Muscle of arm (tissue), 14 donors: ENCODE results near the gene SLC35D2. TPM values are rescaled to one million over a fixed set of nuclear protein-coding genes. Genes with fewer than 3 reads are reported as not detected.

ENCODE experiments used
- DNase-seq: peaks from one replicate; pipeline ENCODE4 v3.0.0-alpha.2; 2013
- long read RNA-seq, 11 donors: transcript quantifications; one replicate each; lab custom pipeline, GENCODE V29; 2026
- polyA plus RNA-seq, 12 donors: library from polyadenylated mRNA; unstranded; fragments of 120-200 nt; gene quantifications; one replicate each; pipeline ENCODE4 v1.2.1, GENCODE V29; 2013; ENCODE audit not compliant: insufficient read length in 12 of 12

Gene SLC35D2
- polyA plus RNA-seq = 10 to 100 TPM in 11 of 12 donors, not detected in 1; 16.9 to 32.3 (median 24.6) TPM
- long read RNA-seq, donor 1, transcript SLC35D2-201 (12 exons, 1,626 nt) = major isoform, 13 of 19 reads
- long read RNA-seq, donor 1, partial matches to known transcripts = 6 of 19 reads
- long read RNA-seq, donor 1, other reads (novel, unspliced or antisense) = 0 of 19 reads
- long read RNA-seq, donor 2 = 0 reads
- long read RNA-seq, donor 3, partial matches to known transcripts = 0 of 2 reads
- long read RNA-seq, donor 3, other reads (novel, unspliced or antisense) = 0 of 2 reads
- long read RNA-seq, donor 4, partial matches to known transcripts = 8 of 10 reads
- long read RNA-seq, donor 4, other reads (novel, unspliced or antisense) = 0 of 10 reads
- long read RNA-seq, donor 5 = 0 reads
- long read RNA-seq, donor 6, partial matches to known transcripts = 0 of 3 reads
- long read RNA-seq, donor 6, other reads (novel, unspliced or antisense) = 0 of 3 reads
- long read RNA-seq, donor 7, partial matches to known transcripts = 0 of 1 reads
- long read RNA-seq, donor 7, other reads (novel, unspliced or antisense) = 0 of 1 reads
- long read RNA-seq, donor 8, partial matches to known transcripts = 0 of 2 reads
- long read RNA-seq, donor 8, other reads (novel, unspliced or antisense) = 0 of 2 reads
- long read RNA-seq, donor 9, partial matches to known transcripts = 17 of 18 reads
- long read RNA-seq, donor 9, other reads (novel, unspliced or antisense) = 0 of 18 reads
- long read RNA-seq, donor 10, partial matches to known transcripts = 18 of 20 reads
- long read RNA-seq, donor 10, other reads (novel, unspliced or antisense) = 0 of 20 reads
- long read RNA-seq, donor 11, partial matches to known transcripts = 0 of 3 reads
- long read RNA-seq, donor 11, other reads (novel, unspliced or antisense) = 0 of 3 reads

- DNase-seq = peak; percentile 36
Measured at GRCh38 chr9:96383165-96383942, at the start of gene SLC35D2. TSS of gene SLC35D2 (minus strand) at chr9:96383711. CDS start at chr9:96383634, 77 bp downstream.

DNA sequence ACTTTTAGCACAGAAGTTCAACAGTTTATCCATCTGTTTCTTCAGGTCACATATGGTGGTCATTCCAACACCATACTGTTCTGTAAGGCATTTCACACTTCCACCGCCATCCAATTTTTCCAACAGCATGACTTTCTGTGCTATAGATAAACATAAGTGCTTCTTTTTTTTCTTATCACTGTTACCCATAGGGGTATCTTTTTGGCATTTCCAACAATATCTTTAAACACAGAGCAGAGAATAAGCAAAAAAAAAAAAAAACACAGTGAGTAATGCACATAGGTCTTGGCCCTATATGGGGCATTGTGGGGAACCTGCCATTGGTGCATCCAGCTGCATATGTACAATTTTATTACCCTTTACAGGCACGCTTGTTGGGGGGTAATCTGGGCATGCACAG lies 46.9 kb upstream of the SLC35D2 start:
- no peak for DNase-seq

DNA sequence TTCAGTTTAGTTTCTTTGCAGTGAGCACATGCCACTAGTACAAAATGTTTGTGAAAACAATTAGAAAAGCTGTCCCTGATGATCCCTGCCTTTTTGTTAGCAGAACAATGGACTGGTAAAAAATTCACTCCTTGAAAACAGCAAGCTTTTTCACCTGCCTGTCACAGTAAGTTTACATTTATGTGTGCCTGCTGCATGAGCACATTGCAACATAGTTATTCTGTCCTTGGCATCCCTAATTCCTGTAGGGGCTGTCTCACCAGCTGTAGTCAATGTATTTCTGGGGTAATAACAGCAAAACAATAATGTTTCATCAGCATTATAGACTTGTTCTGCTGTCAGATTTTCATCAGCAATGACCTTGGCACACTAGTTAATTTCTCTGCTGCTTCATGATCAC lies 46.2 kb upstream of the SLC35D2 start:
- no peak for DNase-seq

DNA sequence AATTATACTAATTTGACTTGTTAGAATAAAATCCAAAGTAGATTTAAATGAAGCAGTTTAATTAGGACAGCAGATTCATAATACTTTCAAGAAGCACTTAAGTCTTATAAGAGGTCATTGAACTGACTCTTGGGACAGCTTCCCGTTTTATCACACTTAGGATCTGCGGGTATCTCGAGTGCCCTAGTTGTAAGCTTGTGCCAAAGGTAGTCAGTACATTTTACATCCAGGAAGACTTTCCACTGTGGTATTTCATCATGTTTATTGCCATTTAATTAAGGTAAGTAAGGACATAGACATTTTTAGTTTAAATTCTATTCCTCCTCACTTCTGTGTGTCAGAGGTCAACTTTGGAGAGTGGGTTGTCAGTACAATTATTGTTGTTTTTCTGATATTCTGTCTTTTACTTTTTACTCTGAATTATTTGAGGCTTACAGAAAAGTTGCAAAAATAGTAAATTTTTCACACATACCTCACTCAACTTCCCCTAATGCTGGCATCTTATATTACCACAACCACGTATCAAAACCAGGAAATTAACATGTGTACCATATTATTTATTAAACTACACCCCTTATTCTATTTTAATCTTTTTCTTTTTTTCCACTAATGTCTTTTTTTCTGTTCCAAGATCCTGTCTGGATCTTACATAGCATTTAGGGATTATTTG lies 42.1 kb upstream of the SLC35D2 start:
- DNase-seq = no peak

DNA sequence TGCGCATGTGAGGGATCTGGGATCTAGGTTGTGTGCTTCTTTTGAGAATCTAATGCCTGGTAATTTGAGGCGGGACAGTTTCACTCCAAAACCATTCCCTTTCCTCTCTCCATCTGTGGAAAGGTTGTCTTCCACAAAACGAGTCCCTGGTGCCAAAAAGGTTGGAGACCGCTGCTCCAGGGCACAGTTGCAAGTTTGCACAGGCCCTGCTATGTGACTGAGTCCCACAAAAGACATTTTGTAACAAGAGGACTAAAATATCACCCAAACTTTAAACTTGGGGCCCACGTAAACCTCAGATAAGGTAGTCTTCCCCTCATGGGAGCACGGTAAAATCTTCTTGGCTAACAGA lies 40.5 kb upstream of the SLC35D2 start:
- DNase-seq = no peak

- DNase-seq = no peak
Measured at GRCh38 chr9:96423322-96423984, 39.9 kb upstream of the SLC35D2 start.

DNA sequence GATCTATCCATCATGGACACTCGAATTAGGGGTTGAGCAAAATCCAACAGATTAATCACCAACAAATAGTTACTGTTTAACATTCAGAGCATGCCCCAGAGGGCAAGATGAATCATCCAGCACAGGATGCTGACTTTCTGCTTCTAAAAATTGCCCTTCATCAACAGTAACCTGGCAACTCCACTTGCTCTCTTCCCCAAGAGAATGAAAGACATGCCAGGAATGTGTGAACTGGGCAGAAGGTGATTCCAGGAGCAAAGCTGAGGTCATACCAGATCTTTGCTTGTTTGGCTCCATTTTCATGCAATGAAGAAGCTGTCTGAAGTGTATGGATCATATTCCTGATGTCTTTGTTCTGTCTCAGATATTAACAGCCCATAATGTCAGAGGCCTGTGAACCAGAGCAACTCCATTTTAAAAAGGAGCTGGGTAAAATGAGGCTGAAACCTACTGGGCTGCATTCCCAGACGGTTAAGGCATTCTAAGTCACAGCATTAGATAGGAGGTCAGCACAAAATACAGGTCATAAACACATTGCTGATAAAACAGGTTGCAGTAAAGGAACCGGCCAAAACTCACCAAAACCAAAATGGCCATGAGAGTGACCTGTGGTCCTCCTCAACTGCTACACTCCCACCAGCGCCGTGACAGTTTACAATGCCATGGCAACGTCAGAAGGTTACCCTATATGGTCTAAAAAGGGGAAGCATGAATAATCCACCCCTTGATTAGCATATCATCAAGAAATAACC lies 37.1 kb upstream of the SLC35D2 start:
- no peak for DNase-seq

GRCh38 chr9:96419691-96419969 lies 36.1 kb upstream of the SLC35D2 start:
- no peak for DNase-seq

- peak; percentile 36 for DNase-seq
Measured at GRCh38 chr9:96418920-96419690, 35.6 kb upstream of the SLC35D2 start.

DNA sequence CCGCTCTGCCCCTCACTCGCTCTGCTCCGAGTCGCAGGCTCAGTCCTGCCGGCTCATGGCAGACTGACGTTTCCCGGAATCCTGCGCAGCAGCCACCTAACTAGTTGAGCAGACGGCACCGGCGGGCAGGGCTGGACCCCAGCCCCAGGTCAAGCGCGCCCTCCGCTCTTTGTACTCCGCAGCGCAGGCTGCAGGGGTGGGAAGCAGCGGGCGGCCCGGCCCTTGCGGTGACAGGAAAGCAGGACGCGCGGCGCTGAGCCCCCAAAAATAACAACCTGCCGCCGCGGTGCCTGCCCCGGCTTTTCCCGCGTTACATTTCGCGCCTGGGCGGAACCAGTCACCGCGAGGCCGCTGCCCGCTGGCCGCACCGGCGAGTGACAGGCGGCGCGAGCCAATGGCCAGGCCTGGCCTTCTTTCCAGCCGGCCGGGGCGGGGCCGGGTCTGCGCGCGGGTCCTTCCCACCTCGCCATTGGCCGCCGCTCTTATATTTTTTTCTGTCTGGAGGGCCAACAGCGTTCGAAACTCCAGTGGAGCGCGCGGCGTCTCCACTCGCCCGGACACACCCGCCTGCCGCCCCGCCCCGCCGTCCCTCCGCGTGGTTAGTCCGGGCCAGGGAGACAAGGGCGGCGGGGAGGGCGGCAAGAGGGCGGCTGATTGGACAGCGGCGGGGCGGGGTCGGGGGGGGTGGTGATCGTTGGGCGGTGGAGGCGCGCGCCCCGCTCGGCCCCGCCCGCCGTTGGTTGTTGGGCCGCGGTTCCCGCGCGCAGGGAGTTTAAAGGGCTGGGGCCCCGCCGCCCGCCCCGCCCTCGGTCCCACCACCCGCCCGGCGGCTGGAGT lies 34.8 kb upstream of the SLC35D2 start, which contains the start of gene ZNF367:
TSS of gene ZNF367 (minus strand) at position 288 of the 837 bp plus-strand sequence. CDS start 338 bp downstream, outside the sequence.
- DNase-seq = peak; percentile 96

- no peak for DNase-seq
Measured at GRCh38 chr9:96417661-96418082, 34.2 kb upstream of the SLC35D2 start.

GRCh38 chr9:96417051-96417586 lies 33.6 kb upstream of the SLC35D2 start:
- DNase-seq = peak; percentile 86

DNA sequence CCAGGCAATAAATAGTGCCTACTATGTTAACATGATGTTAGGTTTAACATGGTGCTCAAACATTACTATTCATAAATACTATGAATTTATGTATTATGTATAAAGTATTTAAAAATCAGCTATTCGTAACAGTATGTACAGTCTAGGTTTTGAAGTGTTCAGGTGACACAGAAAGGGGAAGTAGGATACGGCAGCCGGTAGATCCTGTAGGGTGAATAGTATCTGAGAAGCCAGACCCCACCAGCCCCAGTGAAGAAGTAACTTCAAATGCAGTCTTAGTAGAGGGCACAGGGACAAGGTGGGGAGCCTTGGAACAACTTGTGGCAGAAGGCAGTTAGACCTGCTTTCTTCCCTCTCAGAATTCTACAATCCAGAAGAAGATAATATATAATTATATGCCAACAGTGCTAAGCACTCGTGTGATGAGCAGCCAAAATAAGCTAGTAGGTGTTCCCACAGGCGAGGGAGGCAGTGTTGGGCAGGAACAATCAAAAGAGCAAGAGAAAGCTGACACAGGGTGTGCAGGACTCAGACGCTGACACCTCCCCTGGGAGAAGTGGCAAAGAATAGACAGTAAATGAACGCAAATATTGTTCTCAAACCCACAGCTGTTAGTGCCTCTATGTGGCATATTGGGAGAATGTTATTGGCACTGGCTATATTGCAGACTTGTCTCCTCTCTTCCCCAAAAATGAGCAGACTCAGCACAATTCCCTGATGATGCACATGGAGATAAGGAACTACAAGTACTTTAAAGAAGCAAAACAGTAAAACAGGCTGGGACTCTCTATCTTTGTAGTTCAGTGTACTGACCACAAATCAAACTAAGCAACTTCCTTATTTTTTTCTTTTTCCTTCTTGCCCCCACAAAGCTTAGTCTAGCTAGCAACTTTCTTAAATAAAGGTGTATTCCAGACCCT lies 30.1 kb upstream of the SLC35D2 start:
- DNase-seq = no peak

GRCh38 chr9:96412174-96412913 lies 28.8 kb upstream of the SLC35D2 start:
- no peak for DNase-seq

- no peak for DNase-seq
Measured at GRCh38 chr9:96411129-96411838, 27.8 kb upstream of the SLC35D2 start.
